Body of pancreas (tissue), 4 donors: ENCODE data around the gene SLC6A3.
"Not testable (repeated sequence)": the region's sequence is repeated elsewhere in the genome, so short reads cannot be mapped to it uniquely, and the experiment has no call there.

Source experiments
- CTCF ChIP-seq, 7 experiments: fragments of 450-650 bp in 4 of 7; fragments of 200-600 bp in 3 of 7; sonication (generic) in 3 of 7; IDR thresholded peaks; one replicate each; pipeline ENCODE4 v1.5.1; 2016 to 2019; ENCODE audit warnings: antibody characterized with exemption in 7 of 7
- POLR2A ChIP-seq, 3 donors: fragments of 450-650 bp; IDR thresholded peaks; one replicate each; pipeline ENCODE4 v1.6.1; 2016; ENCODE audit warnings: antibody characterized with exemption in 3 of 3, mild to moderate bottlenecking in 2 of 3

DNA sequence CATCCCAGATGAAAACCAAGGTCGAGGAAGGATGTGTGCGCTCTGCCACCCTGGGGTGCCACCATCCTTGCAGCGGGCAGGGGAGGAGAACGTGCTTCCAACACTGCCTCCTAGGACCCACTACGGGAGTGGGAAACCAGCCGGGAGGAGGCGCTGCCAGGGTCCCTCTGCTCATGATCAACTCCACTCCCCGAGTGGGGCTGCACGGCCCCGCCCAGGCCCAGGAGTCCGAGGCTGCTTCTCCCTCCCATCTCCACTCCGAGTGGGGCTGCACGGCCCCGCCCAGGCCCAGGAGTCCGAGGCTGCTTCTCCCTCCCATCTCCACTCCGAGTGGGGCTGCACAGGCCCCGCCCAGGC is 30.3 kb upstream of the SLC6A3 start:
- not testable (repeated sequence) for TF ChIP-seq CTCF, POLR2A (IDR thresholded peaks at IDR 0.05)
